Measurements from ENCODE around the gene ADD3. TPM values are rescaled to one million over a fixed set of nuclear protein-coding genes. Genes with fewer than 3 reads are reported as not detected.

ADD3 gene
- total and polyA plus RNA-seq, 8 donors: 62.0 to 362 (median 322) TPM

- H3K4me3 ChIP-seq: no peak overlapping the region
- H3K36me3 ChIP-seq: no peaks in the 10 kb centered on the region
- H3K27me3 ChIP-seq: no peaks in the 10 kb centered on the region
- peaks cover 0 to 17% of the 10 kb centered on the region in 2 donors for H3K4me1 ChIP-seq
- DNase-seq (no peak), ATAC-seq (no peak)
- H3K9me3 ChIP-seq: no peaks in the 10 kb centered on the region
- H3K27ac ChIP-seq: no peak overlapping the region
- no peak for TF ChIP-seq CTCF (IDR thresholded peaks at IDR 0.05)
- intact Hi-C loops (cut with DNase I): no loop called here
These were observed 32.3 kb downstream of the ADD3 start for GRCh38 chr10:110040108-110040507.

GRCh38 chr10:110040767-110041478, 33.1 kb downstream of the ADD3 start:
- no peaks in the 10 kb centered on the region for H3K27me3 ChIP-seq
- H3K9me3 ChIP-seq: no peaks in the 10 kb centered on the region
- no peak overlapping the region for H3K27ac ChIP-seq
- H3K36me3 ChIP-seq: no peaks in the 10 kb centered on the region
- no peak overlapping the region for H3K4me3 ChIP-seq
- intact Hi-C loops (cut with DNase I): no loop called here
- TF ChIP-seq CTCF (IDR thresholded peaks at IDR 0.05): no peak
- no peak for DNase-seq
- no peak for ATAC-seq
- peaks cover 0 to 13% of the 10 kb centered on the region in 2 donors for H3K4me1 ChIP-seq

GRCh38 chr10:110041479-110041829, 33.7 kb downstream of the ADD3 start:
- intact Hi-C loops (cut with DNase I): no loop called here
- H3K4me3 ChIP-seq: no peak overlapping the region
- DNase-seq (no peak), ATAC-seq (no peak)
- peaks cover 0 to 11% of the 10 kb centered on the region in 2 donors for H3K4me1 ChIP-seq
- H3K27me3 ChIP-seq: no peaks in the 10 kb centered on the region
- no peak overlapping the region for H3K27ac ChIP-seq
- no peaks in the 10 kb centered on the region for H3K9me3 ChIP-seq
- no peaks in the 10 kb centered on the region for H3K36me3 ChIP-seq
- no peak for TF ChIP-seq CTCF (IDR thresholded peaks at IDR 0.05)

GRCh38 chr10:110042181-110042580, 34.4 kb downstream of the ADD3 start:
- no peak for TF ChIP-seq CTCF (IDR thresholded peaks at IDR 0.05)
- DNase-seq (no peak), ATAC-seq (no peak)
- H3K36me3 ChIP-seq: no peaks in the 10 kb centered on the region
- no peak overlapping the region for H3K27ac ChIP-seq
- H3K4me1 ChIP-seq: peaks cover 0 to 5% of the 10 kb centered on the region in 2 donors
- no peak overlapping the region for H3K4me3 ChIP-seq
- no peaks in the 10 kb centered on the region for H3K9me3 ChIP-seq
- intact Hi-C loops (cut with DNase I): no loop called here
- no peaks in the 10 kb centered on the region for H3K27me3 ChIP-seq

GRCh38 chr10:110042891-110043290, 35.1 kb downstream of the ADD3 start:
- H3K36me3 ChIP-seq: no peaks in the 10 kb centered on the region
- intact Hi-C loops (cut with DNase I): no loop called here
- H3K4me3 ChIP-seq: no peak overlapping the region
- peaks cover 0 to 3% of the 10 kb centered on the region in 2 donors for H3K9me3 ChIP-seq
- TF ChIP-seq CTCF (IDR thresholded peaks at IDR 0.05): no peak
- no peak overlapping the region for H3K27ac ChIP-seq
- peaks cover 0 to 5% of the 10 kb centered on the region in 2 donors for H3K4me1 ChIP-seq
- ATAC-seq: no peak
- DNase-seq: no peak
- no peaks in the 10 kb centered on the region for H3K27me3 ChIP-seq

Data from left lung (tissue), 10 donors.